GM19043 (cell line): ENCODE data around the gene SPEF2.
"Not testable (repeated sequence)": the region's sequence is repeated elsewhere in the genome, so short reads cannot be mapped to it uniquely, and the experiment has no call there.

Source experiments
- ATAC-seq: cut with Tn5 transposase; IDR thresholded peaks from one replicate; pipeline ENCODE4 v1.9.1; 2021; ENCODE audit warnings: low read depth; ENCODE audit not compliant: unreplicated experiment

The SPEF2 gene

DNA sequence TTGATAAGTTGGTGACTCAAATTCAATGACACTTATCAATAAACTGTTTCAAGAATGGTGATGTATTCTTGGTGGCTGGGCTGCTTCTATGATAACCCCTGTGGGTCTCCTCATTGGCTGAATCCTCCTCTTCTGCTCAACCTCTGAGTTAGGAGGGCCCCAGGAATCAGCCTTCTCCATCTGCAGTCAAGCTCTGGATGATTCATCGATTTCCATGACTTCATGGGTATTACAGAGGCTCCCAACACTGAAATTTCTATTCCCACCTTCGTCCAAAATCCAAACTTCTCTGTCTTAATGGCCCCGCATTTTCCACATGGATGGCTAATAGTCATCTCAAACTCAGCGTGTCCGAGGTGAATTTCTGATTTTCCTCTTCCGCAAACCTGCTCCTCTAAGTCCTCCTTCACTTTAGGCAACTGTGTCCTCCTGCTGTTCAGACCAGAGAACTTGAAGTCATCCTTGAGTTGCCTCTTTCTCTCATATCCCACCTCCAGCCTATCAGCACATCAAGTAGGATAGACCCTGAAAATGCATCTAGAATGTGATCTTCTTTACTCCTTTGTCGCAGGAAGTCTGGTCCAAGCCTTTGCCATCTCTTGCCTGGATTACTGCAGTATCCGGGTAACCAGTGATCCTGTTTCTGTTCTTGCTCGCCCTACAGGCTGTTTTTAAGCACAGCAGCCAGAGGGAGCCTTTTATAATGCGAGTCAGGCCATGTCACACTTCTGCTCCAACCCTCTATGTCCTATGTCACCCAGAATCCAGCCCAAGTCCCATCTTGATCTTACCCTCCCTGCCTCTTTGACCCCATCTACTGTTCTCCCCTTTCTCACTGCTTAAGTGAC, 197.7 kb downstream of the SPEF2 start:
- no peak for ATAC-seq

DNA sequence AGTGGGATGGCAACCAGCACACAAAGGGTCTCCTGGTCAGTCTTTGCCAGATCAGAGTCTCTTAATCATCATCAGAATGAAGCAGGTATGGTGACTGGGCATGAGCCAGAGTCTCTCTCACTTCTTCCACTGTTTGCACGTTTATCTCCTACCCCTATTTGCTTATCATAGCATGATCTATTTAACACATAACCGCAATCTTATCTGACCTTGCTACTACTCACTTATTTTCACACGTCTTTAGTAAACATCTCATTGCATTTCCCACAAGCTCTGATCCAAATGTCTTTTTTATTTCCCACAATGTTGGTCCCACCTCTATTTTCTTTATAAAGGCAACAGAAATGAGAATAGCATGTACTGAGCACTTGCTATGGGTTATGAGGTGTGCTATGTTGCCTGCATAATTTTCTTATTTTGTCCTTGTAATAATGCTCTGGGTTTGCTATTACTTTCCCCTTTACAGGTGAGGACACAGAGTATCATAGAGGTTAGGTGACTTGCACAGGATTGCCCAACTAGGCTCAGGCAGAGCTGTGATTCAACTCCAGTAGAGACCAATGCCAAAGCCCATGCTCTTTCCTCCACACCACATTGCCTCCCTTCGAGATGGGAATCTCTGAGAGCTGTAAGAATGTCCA, 199.3 kb downstream of the SPEF2 start:
- no peak for ATAC-seq

DNA sequence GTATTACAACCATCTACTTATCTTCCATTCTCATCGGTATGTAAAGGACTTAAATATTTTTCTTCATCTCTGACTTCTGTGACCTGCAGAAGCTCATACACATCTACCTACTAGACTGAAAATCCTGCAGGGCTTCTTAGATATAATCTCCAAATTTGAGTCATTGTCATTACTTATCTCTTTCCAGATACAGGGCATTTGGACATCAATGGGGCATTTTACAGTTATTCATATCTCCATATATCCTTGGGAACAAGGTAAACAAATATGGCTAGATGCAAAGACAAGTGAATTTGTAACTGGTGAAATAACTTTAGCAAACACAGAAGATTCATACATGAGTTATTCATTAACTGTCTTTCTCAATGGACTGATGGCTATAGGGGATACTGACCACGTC, 201.4 kb downstream of the SPEF2 start:
- ATAC-seq: no peak

DNA sequence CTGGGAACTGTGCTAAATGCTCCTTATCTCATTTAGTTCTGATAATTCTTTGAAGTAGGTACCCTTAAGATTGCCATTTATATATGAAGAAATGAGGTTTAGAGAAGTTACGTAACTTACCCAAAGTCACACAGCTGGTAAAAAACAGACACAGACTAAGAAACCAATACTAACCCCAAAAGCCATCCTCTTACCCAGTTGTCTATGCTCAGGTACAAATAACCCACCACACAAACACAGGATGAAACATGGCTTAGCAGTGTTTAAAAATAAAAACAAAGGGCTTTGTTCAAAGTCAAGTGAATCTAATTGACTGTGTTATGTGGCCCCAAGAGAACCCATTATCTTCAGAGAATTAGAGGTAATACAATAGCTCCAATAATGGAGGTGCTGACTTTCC, 202.0 kb downstream of the SPEF2 start:
- ATAC-seq: no peak

DNA sequence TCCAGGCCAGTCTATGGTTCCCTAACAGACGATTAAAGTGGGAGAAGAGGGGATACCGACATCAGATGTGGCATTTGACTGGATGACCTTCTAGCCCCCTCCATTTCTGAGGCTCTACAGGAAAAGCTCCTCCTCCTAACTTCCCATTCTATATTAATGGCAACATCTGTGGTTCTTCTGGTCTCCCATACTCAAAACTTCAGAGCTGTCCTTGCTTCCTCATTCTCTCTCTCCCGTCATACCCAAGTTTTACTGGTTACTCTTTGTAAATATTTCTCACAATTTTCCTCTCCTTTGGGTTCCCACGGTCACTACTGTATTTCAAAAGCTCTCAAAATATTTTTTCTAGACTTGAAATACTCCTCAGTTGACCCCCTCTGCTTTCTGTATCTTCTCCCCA, 203.1 kb downstream of the SPEF2 start:
- ATAC-seq: no peak

DNA sequence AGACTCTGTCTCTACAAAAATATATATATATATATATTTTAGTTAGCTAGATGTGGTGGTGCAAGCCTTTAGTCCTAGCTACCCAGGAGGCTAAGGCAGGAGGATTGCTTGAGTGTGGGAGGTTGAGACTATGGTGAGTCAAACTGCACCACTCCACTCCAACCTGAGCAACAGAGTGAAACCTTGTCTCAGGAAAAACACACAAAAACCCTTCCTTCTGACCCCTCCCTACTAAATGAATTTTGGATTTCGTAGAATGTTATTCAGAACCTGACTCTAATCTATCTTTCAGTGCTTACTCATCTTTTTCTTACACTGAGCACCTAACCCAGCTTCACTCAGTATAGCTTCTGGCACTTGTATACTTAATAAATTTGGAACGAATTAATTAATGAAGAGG, 203.8 kb downstream of the SPEF2 start:
- ATAC-seq: no peak

DNA sequence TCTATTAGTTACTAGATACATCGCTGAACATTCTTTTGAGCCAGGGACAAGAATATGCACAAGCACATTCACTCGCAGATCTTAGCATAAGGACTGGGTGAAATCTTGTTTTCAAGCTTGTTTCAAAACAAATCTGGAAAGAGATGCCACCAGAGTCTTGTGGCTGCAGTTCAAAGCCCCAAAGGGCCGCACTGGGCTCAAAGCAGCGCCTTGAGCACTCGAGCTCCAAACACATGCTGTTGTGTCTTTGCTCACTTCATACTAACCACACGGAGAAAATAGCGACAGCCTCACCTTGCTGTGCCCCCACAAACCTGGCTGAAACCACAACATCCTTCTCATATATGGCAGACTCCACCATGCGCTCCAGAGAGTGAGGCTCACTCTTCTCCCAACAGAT, 204.8 kb downstream of the SPEF2 start:
- ATAC-seq: no peak

DNA sequence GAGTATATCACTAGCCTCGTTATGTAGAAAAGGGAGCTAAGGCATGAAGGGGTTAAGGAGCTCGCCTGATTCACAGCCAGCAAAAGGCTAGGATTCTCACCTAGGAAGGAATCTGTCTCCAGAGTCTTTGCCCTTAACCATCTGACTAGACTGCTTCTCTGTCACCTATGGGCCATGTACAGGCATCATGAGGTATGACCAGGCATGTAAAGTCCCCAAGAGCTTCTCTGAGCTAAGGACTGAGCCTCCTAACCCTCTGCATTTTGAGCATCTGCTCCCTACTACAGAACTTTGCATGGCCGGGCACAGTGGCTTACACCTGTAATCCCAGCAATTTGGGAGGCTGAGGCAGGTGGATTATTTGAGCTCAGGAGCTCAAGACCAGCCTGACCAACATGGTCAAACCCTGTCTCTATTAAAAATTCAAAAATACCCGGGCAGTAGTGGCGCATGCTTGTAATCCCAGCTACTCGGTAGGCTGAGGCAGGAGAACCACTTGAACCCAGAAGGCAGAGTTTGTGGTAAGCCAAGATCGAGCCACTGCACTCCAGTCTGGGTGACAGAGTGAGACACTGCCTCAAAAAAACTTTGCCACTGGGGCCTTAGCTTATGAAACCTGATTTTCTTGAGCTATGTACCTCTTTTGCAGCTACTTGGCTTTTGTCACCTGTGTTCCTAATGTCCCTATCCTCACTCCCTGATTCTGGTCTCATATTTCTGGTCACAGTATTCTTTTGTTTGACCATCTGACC, 205.9 kb downstream of the SPEF2 start:
- no peak for ATAC-seq

DNA sequence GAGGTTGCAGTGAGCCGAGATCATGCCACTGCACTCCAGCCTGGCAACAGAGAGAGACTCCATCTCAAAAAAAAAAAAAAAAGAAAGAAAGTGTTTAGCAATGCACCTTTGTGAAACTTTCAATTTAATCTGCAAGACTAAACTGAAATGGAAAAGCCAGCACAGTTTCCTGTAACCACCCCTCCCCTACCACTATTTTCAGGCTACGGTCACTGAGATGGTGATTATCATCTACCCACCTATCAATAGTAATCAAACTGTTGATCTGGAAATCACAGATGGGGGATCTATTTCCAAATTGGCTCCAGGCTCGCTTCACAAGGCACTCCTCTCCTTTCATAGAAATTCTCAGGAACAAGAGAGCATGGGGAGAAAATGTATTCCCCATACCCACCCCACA, 208.4 kb downstream of the SPEF2 start:
- no peak for ATAC-seq

DNA sequence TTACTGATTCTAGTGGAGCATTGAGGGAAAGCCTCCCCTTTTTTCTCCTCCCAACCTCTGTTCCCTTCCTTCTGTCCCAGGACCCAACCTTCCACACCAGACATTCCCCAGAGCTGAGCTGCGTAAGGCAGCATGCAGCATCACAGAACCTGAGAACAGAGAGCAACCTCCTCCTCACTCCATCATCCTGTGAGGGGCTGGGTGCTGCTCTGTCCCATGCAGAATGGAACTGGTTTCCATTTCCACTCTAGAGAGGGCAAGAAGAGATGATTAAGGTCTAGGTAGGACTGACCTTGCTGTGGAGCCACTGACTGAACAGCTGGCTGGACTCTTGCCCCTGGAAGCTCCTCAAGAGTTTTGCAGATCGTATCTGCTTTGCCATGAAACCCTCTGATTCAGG, 208.9 kb downstream of the SPEF2 start:
- no peak for ATAC-seq

DNA sequence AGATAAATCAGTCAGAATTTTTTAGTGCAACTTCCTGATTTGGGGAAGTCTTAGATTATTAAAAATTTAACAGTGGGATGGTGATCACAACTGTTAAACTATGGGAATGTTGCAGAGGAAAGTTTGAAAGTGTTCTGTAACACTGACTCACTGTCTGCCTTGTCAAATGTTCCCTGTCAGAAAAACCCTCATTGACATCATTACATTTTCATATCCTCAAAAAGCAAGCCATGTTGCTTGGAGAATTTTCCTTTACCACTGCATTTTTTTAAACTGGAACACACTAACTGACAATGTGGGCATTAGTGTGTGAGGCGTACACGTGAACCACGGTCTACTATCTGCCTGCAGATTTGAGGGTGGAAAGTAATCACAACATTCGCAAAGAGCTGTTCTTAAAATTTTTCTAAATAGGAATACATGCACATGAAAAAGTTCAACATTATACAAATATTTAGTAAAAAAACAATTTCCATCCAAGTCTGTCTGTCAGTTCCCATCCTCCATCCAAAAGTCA, 210.5 kb downstream of the SPEF2 start:
- no peak for ATAC-seq

DNA sequence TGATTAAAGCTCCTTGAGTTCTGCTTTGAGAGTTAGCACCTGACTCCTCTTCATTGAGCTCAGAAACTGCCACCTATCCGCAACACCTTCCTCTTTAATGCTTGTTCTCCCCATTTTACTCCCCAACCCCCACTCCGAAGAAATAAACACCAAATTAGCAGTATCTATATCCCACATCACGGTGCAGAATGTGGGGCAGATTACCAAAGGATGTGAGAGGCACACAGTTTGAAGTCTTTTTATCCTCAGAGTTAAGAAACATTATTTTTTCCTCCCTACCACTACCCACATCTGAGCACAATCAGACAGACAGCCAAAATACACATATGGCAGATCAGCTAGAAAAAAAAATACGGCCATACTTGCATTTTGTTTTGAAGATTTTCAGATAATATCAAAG, 212.9 kb downstream of the SPEF2 start:
- ATAC-seq: no peak

DNA sequence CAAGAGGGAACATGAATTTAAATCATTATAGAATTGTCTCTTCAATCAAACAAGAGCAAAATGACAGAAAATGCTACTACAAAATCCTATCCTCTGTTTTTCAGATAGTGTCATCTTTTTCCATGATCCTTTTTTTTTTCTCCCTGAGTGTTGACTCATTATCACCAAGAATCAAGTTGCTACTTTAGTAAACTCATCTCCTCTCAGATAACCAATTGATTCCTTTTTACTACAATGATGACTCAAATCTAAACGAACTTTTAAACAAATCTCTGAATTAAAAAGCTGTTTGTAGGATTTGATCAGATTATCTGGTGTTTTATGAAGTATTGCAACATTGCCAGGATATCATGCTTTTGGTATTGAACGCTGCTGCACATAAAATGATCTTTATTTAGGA, 215.1 kb downstream of the SPEF2 start:
- ATAC-seq: no peak

DNA sequence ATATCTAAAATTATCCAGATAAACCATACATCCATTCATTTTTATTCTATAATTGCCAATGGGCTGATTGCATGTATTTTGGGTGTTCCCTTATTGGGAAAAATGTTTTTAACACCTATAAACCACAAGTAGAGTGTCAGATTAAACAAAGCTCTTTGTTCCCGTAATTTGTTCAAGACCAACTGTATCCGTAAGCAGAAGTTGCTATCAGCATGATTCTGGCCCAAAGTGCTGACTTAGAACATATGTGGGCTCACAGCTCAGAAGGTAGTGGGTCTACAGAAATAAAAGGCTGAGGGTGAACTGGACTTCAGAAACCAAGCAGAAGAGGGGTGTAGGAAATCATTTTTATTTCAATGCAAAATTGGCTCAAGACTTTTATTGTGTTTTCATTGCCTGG, 215.6 kb downstream of the SPEF2 start:
- ATAC-seq: no peak

DNA sequence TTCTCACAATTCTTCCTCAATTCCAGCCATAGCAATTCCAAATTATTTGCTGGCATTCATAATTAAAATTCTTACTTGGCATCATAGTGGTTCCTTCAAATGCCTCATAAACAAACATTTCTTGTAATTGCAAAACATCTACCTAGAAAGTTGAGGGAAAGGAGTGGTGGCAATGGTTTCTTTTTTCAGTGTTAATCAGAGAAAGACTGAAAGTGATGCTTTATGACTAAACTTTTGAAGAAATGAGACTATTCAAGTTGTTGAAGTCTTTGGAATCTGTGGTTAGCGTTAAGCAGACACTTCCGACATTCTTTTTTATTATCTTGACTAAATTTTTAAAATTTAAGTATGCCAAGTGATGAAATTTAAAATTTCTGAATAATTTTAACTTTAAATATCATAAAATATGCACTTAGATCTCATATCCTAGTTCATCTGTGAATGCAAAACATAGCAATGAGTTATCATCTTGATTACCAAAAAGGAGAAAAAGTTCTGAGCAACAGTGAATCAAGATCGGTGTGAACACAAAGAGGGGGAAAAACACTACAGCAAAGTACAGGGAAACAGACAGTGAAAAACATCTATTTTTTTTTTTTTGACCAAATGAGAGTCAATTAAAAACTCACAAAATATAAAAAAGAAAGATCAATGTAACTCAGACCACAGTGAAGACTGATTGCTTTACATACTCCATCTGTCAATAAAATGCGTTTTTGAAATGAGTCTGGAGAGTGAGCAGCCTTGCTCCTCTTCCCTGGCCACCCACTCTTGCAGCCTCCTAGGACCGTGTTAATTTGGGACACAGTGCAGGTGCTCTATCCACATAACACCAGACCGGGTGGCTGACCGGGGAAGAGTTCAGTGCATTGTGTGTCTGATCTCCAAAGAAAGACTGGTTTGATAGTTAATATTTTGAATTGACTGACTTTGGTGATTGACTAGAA, 218.4 kb downstream of the SPEF2 start:
- ATAC-seq: no peak

DNA sequence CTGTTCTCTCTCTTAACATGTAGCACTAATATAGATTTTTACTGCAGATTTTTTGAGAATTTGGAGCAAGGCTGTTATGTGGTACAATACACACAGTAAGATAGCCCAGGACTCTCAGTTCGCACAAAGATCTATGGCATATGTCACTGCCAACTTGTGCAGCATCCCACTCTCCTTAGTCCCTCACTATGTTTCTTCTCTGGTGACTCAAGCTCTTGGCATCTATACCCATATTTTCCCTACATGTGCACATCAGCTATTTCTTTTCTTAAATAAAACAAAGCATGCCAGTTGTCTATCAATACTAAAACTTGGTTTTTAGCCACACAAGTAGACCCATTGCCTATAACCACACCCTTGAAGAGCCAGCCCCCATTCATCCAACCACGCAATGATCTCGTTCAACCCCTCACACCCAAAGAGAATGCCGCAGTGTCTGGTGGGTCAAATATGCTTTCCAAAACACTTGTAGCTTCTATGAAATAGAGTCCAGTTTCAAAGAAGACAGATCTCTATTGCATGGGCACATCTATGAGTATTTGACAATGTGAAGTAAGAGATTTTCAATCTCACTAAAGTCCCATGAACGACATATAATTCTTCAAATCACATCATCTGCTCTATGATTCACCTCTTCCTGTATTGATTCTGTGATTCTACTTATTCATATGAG, 220.8 kb downstream of the SPEF2 start:
- ATAC-seq: no peak

DNA sequence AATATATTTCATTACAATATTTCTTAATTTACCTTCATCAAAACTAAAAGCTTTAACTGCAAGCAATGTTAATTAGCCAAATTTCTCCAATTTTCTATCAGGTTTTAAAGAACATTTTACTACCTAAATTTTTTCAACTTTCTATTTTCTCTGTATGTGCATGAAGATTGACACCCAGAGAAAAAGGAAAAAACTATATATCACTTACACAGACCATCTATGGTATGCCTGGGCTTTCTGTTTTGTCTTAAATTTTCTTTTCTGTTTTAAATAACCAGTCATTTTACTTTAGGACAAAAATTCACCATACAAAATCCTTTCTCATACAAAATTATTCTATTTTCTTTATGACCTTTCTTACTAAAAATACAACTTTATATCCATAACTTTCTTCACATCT, 225.2 kb downstream of the SPEF2 start:
- no peak for ATAC-seq

DNA sequence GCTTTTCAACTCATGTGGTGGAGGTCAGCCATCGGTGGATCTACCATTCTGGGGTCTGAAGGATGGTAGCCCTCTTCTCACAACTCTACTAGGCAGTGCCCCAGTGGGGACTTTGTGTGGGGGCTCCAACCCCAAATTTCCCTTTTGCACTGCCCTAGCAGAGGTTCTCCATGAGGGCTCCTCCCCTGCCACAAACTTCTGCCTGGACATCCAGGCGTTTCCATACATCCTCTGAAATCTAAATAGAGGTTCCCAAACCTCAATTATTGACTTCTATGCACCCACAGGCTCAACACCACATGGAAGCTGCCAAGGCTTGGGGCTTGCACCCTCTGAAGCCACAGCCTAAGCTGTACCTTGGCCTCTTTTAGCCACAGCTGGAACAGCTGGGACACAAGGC, 227.8 kb downstream of the SPEF2 start:
- ATAC-seq: not testable (repeated sequence)

DNA sequence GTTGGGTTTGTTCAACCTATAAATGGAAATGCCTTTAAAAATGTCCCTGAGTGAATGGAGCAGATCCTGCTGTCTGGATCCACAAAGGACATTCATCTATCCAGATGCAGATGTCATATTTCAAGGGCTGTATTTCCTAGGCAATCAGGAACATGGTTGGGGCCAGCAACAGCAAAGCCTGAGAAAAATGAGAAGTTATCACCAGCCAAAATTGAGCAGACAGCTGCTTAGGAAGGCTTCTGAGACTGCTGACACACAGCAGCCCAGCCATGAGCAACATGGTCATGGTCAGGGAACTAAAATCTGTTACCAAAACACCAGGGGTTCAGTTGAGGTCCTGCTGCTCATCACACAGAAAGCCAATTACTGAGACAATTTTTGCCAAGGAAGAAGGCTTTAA, 229.8 kb downstream of the SPEF2 start:
- no peak for ATAC-seq

DNA sequence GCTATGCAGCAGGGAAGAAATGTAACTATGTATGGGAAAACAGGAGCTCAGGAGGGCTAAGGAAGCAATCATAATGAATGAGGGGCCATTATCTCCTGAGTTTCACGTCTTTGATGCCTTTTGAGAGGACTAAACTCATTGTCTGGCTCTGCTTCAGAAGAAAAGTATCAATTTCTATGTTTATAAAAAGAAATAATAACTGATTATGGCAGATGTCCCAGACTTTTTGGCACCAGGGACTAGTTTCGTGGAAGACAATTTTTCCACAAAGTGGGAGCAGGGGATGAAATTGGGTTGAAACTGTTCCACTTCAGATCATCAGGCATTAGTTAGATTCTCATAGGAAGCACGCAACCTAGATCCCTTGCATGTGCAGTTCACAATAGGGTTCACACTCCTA, 230.3 kb downstream of the SPEF2 start:
- no peak for ATAC-seq
